HCT116 (cell line): ENCODE data around the gene STK38L. TPM values are rescaled to one million over a fixed set of nuclear protein-coding genes. Genes with fewer than 3 reads are reported as not detected.

Experiments used
- ATAC-seq: fragments of 200-7000 bp; cut with Tn5 transposase; 2 replicates; pipeline ENCODE4 v1.9.1; 2020; ENCODE audit warnings: mild to moderate bottlenecking, moderate library complexity
- BruUV-seq: library from RNA; stranded (reverse); fragments of 400-500 nt; replicated peaks from 2 replicates; lab custom pipeline; 2021; lab: Mats Ljungman, UMichigan
- CTCF ChIA-PET: fragments of 300-600 bp; sonication (Branson Sonifier 250); formaldehyde crosslinking; loops from one replicate; lab custom pipeline; 2021; ENCODE audit warnings: antibody characterized with exemption; lab: Charles Lee
- POLR2A ChIA-PET: fragments of 300-600, 350-600 bp; sonication (Branson Sonifier 250); formaldehyde crosslinking; loops from one replicate; lab custom pipeline; 2021; ENCODE audit warnings: antibody characterized with exemption; lab: Charles Lee
- RAD21 ChIA-PET, 2 experiments: fragments of 300-600 bp; sonication (Branson Sonifier 250); formaldehyde crosslinking; loops; one replicate each; lab custom pipeline; 2023; ENCODE audit warnings: low total read pairs in 2 of 2; ENCODE audit not compliant: uncharacterized antibody in 2 of 2, unreplicated experiment in 2 of 2, low non-redundant PET in 1 of 2; lab: Charles Lee
- DNase-seq: peaks from one replicate; pipeline ENCODE4 v3.0.0-alpha.2; 2010; ENCODE audit warnings: low read depth, low spot score
- H2AFZ ChIP-seq: fragments of 200-600 bp; shearing (Covaris generic), sonication (generic); 2 replicates; pipeline ENCODE4 v1.6.1; 2017; ENCODE audit warnings: low read depth, mixed run types, mixed read lengths, antibody characterized with exemption, low read length; ENCODE audit not compliant: poor library complexity, severe bottlenecking
- H3K27ac ChIP-seq: 2 replicates; pipeline ENCODE4 v1.5.1; 2012; ENCODE audit warnings: low read depth, low read length
- H3K27me3 ChIP-seq: fragments of 200-600 bp; sonication (generic); 2 replicates; pipeline ENCODE4 v1.6.1; 2016; ENCODE audit warnings: mixed run types, low read length, mixed read lengths; ENCODE audit not compliant: insufficient read depth
- H3K36me3 ChIP-seq, 2 experiments: fragments of 200-500 bp in 1 of 2; fragments of 200-600 bp in 1 of 2; sonication (Bioruptor generic) in 1 of 2; sonication (generic) in 1 of 2; 2 replicates each; pipeline versions ENCODE4 v1.5.1 to v1.6.1; 2014 to 2016; ENCODE audit warnings: low read length in 2 of 2, inconsistent platforms in 1 of 2, mixed read lengths in 1 of 2, mixed run types in 1 of 2; ENCODE audit not compliant: insufficient read depth in 2 of 2, control insufficient read depth in 1 of 2
- H3K4me1 ChIP-seq, 2 experiments: fragments of 200-600 bp in 1 of 2; sonication (generic) in 1 of 2; 2 replicates each; pipeline versions ENCODE4 v1.5.1 to v1.6.1; 2012 to 2017; ENCODE audit warnings: low read length in 2 of 2, inconsistent platforms in 1 of 2, mild to moderate bottlenecking in 1 of 2, mixed read lengths in 1 of 2, mixed run types in 1 of 2, moderate library complexity in 1 of 2; ENCODE audit not compliant: insufficient read depth in 2 of 2, control insufficient read depth in 1 of 2
- H3K4me2 ChIP-seq: fragments of 200-600 bp; sonication (generic); 2 replicates; pipeline ENCODE4 v1.6.1; 2017; ENCODE audit warnings: mixed run types, low read length, mixed read lengths
- H3K4me3 ChIP-seq, 2 experiments: fragments of 200-600 bp in 1 of 2; sonication (generic) in 1 of 2; replicated peaks in 1 of 2; 2 replicates each; pipeline ENCODE4 v1.5.1; 2011 to 2016; ENCODE audit warnings: low read length in 2 of 2, control low read depth in 1 of 2, low read depth in 1 of 2, mild to moderate bottlenecking in 1 of 2, mixed read lengths in 1 of 2, mixed run types in 1 of 2
- H3K79me2 ChIP-seq: fragments of 200-600 bp; sonication (generic); 2 replicates; pipeline ENCODE4 v1.6.1; 2017; ENCODE audit warnings: mild to moderate bottlenecking, mixed run types, low read length, moderate library complexity, mixed read lengths; ENCODE audit not compliant: insufficient read depth
- H3K9ac ChIP-seq: fragments of 200-600 bp; sonication (generic); 2 replicates; pipeline ENCODE4 v1.6.1; 2016; ENCODE audit warnings: low read length, mixed read lengths
- H3K9me2 ChIP-seq: fragments of 200-600 bp; sonication (generic), shearing (Covaris generic); 2 replicates; pipeline ENCODE4 v1.6.1; 2017; ENCODE audit warnings: mixed run types, mild to moderate bottlenecking, moderate library complexity; ENCODE audit not compliant: insufficient read depth
- H3K9me3 ChIP-seq, 2 experiments: fragments of 200-500 bp in 1 of 2; fragments of 200-600 bp in 1 of 2; sonication (Bioruptor generic) in 1 of 2; sonication (generic) in 1 of 2; 2 replicates each; pipeline ENCODE4 v1.6.1; 2014 to 2017; ENCODE audit warnings: low read length in 2 of 2, mixed read lengths in 2 of 2, inconsistent platforms in 1 of 2, low read depth in 1 of 2, mild to moderate bottlenecking in 1 of 2, mixed run types in 1 of 2, moderate library complexity in 1 of 2; ENCODE audit not compliant: control insufficient read depth in 1 of 2, insufficient read depth in 1 of 2
- H4K20me1 ChIP-seq: fragments of 200-600 bp; sonication (generic), shearing (Covaris generic); 2 replicates; pipeline ENCODE4 v1.6.1; 2017; ENCODE audit warnings: mixed run types, mild to moderate bottlenecking, moderate library complexity; ENCODE audit not compliant: insufficient read depth
- ATF3 ChIP-seq: IDR thresholded peaks from 2 replicates; pipeline ENCODE4 v1.6.1; 2012
- CBX3 ChIP-seq: IDR thresholded peaks from 2 replicates; pipeline ENCODE4 v1.6.1; 2012; ENCODE audit warnings: low read depth
- CEBPB ChIP-seq: IDR thresholded peaks from 2 replicates; pipeline ENCODE4 v1.6.1; 2012; ENCODE audit warnings: low read depth
- CTCF ChIP-seq, 3 experiments: fragments of 200-600 bp in 1 of 3; sonication (generic) in 1 of 3; IDR thresholded peaks in 2 of 3; conservative IDR thresholded peaks in 1 of 3; 2 replicates each; pipeline ENCODE4 v1.5.1; 2012 to 2017; ENCODE audit warnings: low read depth in 2 of 3, low read length in 2 of 3, antibody characterized with exemption in 1 of 3, borderline replicate concordance in 1 of 3, control low read depth in 1 of 3, mild to moderate bottlenecking in 1 of 3, mixed read lengths in 1 of 3, mixed run types in 1 of 3, moderate library complexity in 1 of 3; ENCODE audit not compliant: insufficient read depth in 1 of 3
- EGR1 ChIP-seq: IDR thresholded peaks from 2 replicates; pipeline ENCODE4 v1.6.1; 2012; ENCODE audit warnings: low read depth
- ELF1 ChIP-seq: IDR thresholded peaks from 2 replicates; pipeline ENCODE4 v1.6.1; 2012; ENCODE audit warnings: low read depth, borderline replicate concordance
- EZH2 ChIP-seq: fragments of 200-600 bp; sonication (generic); IDR thresholded peaks from 2 replicates; pipeline ENCODE4 v1.6.1; 2017; ENCODE audit warnings: antibody characterized with exemption, mixed run types
- EZH2phosphoT487 ChIP-seq: fragments of 200-600 bp; IDR thresholded peaks from 2 replicates; pipeline ENCODE4 v1.6.1; 2018; ENCODE audit warnings: antibody characterized with exemption, borderline replicate concordance
- MAX ChIP-seq: IDR thresholded peaks from 2 replicates; pipeline ENCODE4 v1.6.1; 2012
- POLR2A ChIP-seq: IDR thresholded peaks from 2 replicates; pipeline ENCODE4 v1.7.0; 2011; ENCODE audit warnings: borderline replicate concordance; ENCODE audit not compliant: insufficient read depth, insufficient read length; ENCODE audit errors: extremely low read depth
- POLR2AphosphoS5 ChIP-seq: IDR thresholded peaks from 2 replicates; pipeline ENCODE4 v1.6.1; 2011; ENCODE audit warnings: mild to moderate bottlenecking, low read depth, low read length, moderate library complexity
- RAD21 ChIP-seq: IDR thresholded peaks from 2 replicates; pipeline ENCODE4 v1.6.1; 2012; ENCODE audit warnings: low read depth, mild to moderate bottlenecking
- SP1 ChIP-seq: IDR thresholded peaks from 2 replicates; pipeline ENCODE4 v1.6.1; 2012; ENCODE audit warnings: low read depth
- SRF ChIP-seq: IDR thresholded peaks from 2 replicates; pipeline ENCODE4 v1.6.1; 2012; ENCODE audit warnings: low read depth
- TCF7L2 ChIP-seq: IDR thresholded peaks from 2 replicates; pipeline ENCODE4 v1.7.0; 2011; ENCODE audit warnings: borderline replicate concordance, inconsistent platforms; ENCODE audit not compliant: insufficient read depth, insufficient read length; ENCODE audit errors: extremely low read depth
- YY1 ChIP-seq: IDR thresholded peaks from 2 replicates; pipeline ENCODE4 v1.6.1; 2011; ENCODE audit warnings: low read length, low read depth, moderate library complexity, mild to moderate bottlenecking; ENCODE audit not compliant: insufficient replicate concordance; ENCODE audit errors: extremely low read depth
- ZBTB33 ChIP-seq: IDR thresholded peaks from 2 replicates; pipeline ENCODE4 v1.6.1; 2011; ENCODE audit warnings: mild to moderate bottlenecking, low read length, moderate library complexity; ENCODE audit not compliant: insufficient replicate concordance; ENCODE audit errors: extremely low read depth
- ZNF274 ChIP-seq: fragments of 200-500 bp; sonication (Bioruptor generic); IDR thresholded peaks from 2 replicates; pipeline ENCODE4 v1.6.1; 2014; ENCODE audit warnings: mild to moderate bottlenecking, low read depth, low read length, inconsistent platforms
- intact Hi-C: fragments of 100-400 bp; cut with micrococcal nuclease; formaldehyde crosslinking; loops from 2 replicates; pipeline ENCODE4 v1.10.0; 2022
- total RNA-seq: library from RNA; stranded (reverse); gene quantifications from one replicate; pipeline ENCODE4 v1.2.1, GENCODE V29; 2021; ENCODE audit not compliant: unreplicated experiment
- TF ChIP-seq, protein P1 (sequence below): IDR thresholded peaks from 2 replicates; pipeline ENCODE4 v1.6.1; 2012; ENCODE audit warnings: low read depth

Gene STK38L
- total RNA-seq, 1 experiment from 2014 or later = 23.9 TPM

- RAD21 ChIA-PET = no interaction called here
- Histone ChIP-seq H3K27ac (no peak overlapping the region), H3K36me3 (no peaks in the 10 kb centered on the region), H3K4me3 (no peak overlapping the region), H4K20me1 (0 out of 2 replicates have a peak, but pooled peaks cover 3% of the 10 kb centered on the region), H2AFZ (no peak overlapping the region), H3K4me1 (peaks cover 7% of the 10 kb centered on the region in 2 experiments; a peak in 2 of 4 replicates), H3K9ac (no peak overlapping the region), H3K27me3 (no peaks in the 10 kb centered on the region), H3K9me3 (no peaks in the 10 kb centered on the region), H3K9me2 (no peaks in the 10 kb centered on the region), H3K4me2 (no peak overlapping the region), H3K79me2 (peaks cover 14% of the 10 kb centered on the region)
- DNase-seq (no peak), ATAC-seq (no peak)
- no TSS peak for BruUV-seq
- POLR2A ChIA-PET = no interaction called here
- CTCF ChIA-PET = no interaction called here
- TF ChIP-seq MAX = no peak
- no peak for TF ChIP-seq EGR1
- TF ChIP-seq YY1 = no peak
- TF ChIP-seq POLR2A = no peak
- no peak for TF ChIP-seq CTCF (IDR thresholded peaks at IDR 0.05 in 2 of 3, conservative IDR thresholded peaks at IDR 0.05 in 1 of 3; ENCODE audit: borderline replicate concordance in 1 of 3, insufficient read depth in 1 of 3, low read depth in 2 of 3, low read length in 2 of 3)
- TF ChIP-seq ATF3 = no peak
- no peak for TF ChIP-seq TCF7L2
- TF ChIP-seq SP1 = no peak
- no peak for TF ChIP-seq CBX3
- TF ChIP-seq EZH2phosphoT487 = no peak
- no peak for TF ChIP-seq POLR2AphosphoS5
- TF ChIP-seq ELF1 = no peak
- TF ChIP-seq ZNF274 = no peak
- no peak for TF ChIP-seq EZH2
- no peak for TF ChIP-seq ZBTB33
- no peak for TF ChIP-seq SRF
- no peak for TF ChIP-seq CEBPB
- TF ChIP-seq RAD21 = no peak
- TF ChIP-seq, protein P1, sequence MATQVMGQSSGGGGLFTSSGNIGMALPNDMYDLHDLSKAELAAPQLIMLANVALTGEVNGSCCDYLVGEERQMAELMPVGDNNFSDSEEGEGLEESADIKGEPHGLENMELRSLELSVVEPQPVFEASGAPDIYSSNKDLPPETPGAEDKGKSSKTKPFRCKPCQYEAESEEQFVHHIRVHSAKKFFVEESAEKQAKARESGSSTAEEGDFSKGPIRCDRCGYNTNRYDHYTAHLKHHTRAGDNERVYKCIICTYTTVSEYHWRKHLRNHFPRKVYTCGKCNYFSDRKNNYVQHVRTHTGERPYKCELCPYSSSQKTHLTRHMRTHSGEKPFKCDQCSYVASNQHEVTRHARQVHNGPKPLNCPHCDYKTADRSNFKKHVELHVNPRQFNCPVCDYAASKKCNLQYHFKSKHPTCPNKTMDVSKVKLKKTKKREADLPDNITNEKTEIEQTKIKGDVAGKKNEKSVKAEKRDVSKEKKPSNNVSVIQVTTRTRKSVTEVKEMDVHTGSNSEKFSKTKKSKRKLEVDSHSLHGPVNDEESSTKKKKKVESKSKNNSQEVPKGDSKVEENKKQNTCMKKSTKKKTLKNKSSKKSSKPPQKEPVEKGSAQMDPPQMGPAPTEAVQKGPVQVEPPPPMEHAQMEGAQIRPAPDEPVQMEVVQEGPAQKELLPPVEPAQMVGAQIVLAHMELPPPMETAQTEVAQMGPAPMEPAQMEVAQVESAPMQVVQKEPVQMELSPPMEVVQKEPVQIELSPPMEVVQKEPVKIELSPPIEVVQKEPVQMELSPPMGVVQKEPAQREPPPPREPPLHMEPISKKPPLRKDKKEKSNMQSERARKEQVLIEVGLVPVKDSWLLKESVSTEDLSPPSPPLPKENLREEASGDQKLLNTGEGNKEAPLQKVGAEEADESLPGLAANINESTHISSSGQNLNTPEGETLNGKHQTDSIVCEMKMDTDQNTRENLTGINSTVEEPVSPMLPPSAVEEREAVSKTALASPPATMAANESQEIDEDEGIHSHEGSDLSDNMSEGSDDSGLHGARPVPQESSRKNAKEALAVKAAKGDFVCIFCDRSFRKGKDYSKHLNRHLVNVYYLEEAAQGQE = no peak
- intact Hi-C loops = no loop called here
Observed at GRCh38 chr12:27274706-27275105, 30.6 kb downstream of the STK38L start.
